ENCODE results near the gene YIPF2.

DNA sequence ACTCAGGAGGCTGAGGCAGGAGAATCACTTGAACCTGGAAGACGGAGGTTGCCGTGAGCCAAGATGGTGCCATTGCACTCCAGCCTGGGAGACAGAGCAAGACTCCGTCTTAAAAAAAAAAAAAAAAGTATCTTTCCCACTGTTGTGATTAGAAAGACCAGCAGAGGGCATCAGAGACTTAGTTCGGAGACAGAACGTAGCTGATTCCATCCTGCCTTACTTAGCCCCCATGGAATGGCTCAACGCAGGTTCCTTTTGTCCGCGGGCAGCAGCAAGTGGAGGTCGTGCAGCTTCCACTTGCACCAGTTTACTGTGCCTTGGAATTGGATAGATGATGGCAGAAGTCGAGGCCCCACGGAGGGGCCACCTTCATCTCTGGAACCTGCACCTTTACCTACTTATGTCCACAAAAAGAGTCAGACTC is 8.2 kb upstream of the YIPF2 start:
- TF ChIP-seq, protein P1, sequence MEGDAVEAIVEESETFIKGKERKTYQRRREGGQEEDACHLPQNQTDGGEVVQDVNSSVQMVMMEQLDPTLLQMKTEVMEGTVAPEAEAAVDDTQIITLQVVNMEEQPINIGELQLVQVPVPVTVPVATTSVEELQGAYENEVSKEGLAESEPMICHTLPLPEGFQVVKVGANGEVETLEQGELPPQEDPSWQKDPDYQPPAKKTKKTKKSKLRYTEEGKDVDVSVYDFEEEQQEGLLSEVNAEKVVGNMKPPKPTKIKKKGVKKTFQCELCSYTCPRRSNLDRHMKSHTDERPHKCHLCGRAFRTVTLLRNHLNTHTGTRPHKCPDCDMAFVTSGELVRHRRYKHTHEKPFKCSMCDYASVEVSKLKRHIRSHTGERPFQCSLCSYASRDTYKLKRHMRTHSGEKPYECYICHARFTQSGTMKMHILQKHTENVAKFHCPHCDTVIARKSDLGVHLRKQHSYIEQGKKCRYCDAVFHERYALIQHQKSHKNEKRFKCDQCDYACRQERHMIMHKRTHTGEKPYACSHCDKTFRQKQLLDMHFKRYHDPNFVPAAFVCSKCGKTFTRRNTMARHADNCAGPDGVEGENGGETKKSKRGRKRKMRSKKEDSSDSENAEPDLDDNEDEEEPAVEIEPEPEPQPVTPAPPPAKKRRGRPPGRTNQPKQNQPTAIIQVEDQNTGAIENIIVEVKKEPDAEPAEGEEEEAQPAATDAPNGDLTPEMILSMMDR (IDR thresholded peaks at IDR 0.05): peak; percentile 18 to 64 (median 53)
- TF ChIP-seq POLR2A (IDR thresholded peaks at IDR 0.05): no peak
- peak in 1 of 2 donors; percentile 17 for TF ChIP-seq POLR2AphosphoS5 (IDR thresholded peaks at IDR 0.05; ENCODE audit: insufficient read depth in 1 of 2, low read depth in 1 of 2)
